ACHN (cell line): Measurements from ENCODE around the gene MAL.

Experiments used
- DNase-seq: peaks from one replicate; pipeline ENCODE4 v3.0.0-alpha.2; 2015
- in situ Hi-C: cut with HindIII; loops from 2 replicates; pipeline ENCODE4 v1.10.0; 2017; ENCODE audit warnings: low sequenced_read_pairs, low pct_ligation_motif_present, low pct_unique_long_range_greater_than_20kb

Gene MAL

DNA sequence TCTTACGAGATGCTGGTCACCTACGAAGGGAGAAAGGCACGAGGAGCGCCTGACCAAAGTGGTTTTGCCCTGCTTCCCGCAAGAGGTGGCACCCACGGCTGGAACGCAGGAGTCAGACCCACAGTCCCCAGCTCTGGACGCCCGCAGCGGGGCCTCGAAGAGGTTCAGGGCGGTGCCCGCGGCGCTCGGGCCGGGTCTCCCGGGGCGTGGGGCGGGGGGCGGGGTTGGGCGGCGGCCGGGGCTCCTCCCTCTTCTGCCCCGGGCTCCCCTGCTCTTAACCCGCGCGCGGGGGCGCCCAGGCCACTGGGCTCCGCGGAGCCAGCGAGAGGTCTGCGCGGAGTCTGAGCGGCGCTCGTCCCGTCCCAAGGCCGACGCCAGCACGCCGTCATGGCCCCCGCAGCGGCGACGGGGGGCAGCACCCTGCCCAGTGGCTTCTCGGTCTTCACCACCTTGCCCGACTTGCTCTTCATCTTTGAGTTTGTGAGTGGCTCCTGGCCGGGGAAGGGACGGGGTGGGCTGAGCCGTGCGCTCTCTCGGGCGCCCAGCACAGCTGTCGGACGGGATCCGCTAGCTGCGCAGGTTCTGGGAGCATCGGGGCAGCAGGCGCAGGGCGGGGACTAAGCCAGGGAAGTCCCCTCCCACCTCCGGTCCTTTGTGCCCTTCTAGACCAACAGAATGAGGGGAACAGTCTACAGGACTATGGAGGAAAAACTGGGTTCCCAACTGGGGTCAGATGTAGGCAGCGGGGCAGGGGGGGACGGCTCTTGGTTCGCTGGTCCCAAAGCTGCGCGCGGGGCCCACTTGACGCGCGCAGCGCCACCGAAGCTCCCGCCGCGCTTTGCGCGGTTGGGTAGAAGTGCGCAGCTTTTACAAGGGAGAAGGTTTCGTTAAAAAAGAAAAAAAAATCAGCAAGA lies at the start of gene MAL:
MAL (plus strand) TSS at position 303 of the 914 bp plus-strand sequence; CDS start at position 388, 85 bp downstream.
- peak; percentile 60 for DNase-seq
- in situ Hi-C loops: no loop called here

DNA sequence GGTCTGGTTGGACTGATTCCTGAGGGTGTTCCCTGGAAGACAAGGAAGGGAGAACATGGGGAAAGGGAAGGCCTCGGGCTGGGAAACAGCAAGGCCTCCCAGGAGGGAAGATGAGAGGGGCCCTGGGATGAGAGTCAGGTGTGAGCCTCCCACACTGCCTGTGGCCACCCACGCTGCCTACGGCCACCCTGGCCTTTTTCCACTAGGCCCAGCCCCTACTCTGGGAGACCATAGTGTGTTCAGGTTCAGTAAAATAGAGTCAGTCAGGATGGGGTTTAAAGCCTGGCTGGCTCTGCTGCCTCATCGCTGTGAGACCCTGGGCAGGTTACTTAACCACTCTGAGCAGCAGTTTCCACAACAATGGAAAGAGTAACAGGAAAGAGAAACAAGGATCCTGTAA lies 47.7 kb upstream of the MAL start:
- in situ Hi-C loops: no loop called here
- no peak for DNase-seq

DNA sequence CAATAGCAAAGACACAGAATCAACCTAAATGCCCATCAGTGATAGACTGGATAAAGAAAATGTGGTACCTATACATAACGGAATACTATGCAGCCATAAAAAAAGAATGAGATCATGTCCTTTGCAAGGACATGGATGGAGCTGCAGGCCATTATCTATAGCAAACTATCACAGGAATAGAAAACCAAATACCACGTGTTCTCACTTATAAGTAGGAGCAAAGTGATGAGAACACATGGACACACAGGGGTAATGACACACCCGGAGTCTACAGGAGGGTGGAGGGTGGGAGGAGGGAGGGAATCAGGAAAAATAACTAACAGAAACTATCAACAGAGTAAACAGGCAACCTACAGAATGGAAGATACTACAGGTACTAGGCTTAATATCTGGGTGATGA lies 46.6 kb upstream of the MAL start:
- DNase-seq: no peak
- in situ Hi-C loops: no loop called here

DNA sequence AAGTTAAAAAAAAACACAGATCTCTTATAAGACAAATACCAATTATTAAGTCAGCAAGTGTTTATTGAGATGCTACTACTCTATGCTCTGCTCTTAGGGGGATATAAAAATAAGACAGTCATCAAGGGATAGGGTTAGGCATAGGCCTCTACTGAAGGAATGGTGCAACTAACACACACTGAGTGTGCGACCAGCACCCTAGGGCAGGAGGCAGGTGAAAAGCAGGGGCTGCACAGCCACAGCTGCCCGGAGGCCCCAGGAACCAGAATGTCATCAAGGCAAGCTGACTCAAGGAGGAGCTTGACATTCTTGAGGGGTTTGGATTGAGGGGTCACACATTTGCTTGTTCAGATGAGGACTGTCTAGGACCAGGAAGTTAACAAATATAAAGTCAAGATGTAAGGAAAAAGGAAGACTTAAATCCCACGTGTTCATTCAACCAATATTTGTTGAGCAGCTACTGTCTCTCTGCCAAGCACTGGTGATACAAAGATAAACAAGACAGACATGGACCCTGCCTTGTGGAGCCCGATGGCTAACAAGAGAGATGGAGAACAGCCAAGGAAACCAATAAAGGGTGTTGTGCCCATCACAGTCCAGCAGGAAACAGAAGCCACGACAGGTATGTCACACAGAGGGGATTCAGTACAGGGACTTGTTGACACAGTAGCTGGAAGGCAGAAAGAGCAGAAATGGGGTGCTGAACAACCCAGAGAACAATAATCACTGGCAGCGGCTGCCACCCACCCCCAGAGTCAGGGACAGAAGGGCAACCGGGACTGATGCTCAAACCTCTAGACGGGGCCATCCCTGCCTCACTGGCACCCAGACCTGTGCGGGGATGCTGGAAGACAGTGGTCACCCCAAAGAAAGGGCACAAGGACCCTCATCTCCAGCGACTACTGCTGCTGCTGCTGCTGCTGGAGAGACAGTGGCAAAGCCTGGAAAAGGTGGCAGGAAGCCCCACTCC lies 45.8 kb upstream of the MAL start:
- DNase-seq: no peak

DNA sequence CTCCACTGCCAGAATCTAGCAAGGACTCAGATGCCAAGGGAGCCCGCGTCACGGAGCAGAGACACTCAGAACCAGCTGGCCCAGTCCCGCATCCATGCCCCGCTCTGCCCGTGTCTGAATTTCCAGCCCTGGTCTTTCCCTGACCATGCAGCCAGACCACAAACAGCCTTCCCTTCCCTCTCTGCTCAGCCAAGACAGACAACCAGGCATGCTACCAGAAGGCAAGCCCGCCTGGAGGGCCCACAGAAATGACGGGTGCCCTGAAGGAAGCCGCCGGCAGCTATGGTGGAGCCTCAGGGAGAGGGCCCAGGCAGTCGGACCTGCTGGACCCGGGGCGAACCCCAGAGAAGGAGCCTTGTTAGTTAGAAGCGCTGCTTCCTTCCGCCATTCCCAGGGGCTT lies 45.1 kb upstream of the MAL start:
- in situ Hi-C loops: no loop called here
- DNase-seq: no peak

More for the DNA sequence above, 45.8 kb upstream of the MAL start:
- in situ Hi-C loops: no loop called here

DNA sequence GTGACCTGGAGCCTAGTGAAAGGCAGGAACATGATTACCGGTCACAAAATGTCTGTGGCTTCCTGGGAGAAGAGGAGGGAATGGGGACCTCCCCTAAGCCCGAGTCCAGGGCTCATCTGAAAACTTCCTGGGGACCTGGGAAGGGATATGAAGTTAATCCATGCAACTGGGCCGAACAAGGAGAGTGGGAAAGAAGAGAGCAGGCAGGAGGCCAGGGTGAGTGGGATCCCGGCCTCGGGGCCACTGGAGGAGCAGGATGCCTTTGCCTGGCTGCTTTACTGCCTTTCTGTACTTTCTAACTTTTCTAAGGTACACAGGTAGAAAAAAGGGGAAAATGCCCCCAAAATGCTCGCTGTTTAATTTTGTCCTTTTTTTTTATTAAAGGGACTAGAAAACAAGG lies 43.4 kb upstream of the MAL start:
- in situ Hi-C loops: no loop called here
- no peak for DNase-seq

DNA sequence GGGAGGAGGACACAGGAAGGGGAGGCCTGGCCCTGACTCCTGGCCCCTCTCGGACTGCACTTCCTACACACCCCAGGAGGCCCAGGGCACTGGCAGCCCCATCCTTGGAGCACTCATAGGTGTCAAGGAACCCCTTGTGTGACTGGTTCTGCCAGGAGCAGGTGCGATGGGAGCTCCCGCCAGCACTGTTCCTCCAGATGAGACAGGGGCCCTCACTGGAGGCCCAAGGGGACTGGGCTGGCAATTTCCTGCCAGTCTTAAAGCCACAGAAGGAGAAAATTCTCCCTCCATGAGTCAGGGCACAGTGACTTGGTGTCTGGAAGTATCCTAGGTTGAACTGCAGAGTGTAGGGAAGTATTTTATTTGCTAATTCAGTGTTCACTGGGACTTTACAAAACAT lies 42.8 kb upstream of the MAL start:
- in situ Hi-C loops: no loop called here
- peak; percentile 83 for DNase-seq

DNA sequence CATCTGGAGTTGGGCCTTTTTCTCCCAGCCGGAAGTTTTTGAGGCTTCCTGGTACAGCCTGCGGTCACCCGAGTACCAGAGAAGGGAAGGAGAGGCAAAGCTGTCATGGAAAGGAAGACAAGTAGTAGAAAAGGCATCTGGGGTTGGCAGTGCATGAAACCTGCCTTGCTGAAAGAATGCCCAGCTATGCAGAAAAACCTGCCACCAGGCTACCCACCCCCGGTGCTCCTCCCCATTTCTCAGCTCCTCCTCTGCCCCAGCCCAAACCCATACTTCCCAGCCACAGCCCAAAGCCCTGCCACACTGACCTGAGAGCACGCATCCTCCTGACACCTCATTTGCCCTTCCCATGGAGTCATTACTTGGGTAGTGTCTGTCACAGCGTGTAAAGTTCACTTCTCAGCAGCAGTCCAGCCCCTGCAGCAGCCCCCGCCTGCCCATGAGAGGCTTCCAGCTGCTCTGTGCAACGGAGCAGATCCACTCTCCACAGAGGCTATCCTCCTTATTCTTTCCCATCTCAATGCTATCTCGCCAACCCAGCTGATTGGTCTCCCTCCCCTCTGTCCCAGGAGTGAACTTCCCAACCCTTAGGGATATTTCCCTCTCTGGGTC lies 40.4 kb upstream of the MAL start:
- peak; percentile 52 for DNase-seq
- in situ Hi-C loops: no loop called here

DNA sequence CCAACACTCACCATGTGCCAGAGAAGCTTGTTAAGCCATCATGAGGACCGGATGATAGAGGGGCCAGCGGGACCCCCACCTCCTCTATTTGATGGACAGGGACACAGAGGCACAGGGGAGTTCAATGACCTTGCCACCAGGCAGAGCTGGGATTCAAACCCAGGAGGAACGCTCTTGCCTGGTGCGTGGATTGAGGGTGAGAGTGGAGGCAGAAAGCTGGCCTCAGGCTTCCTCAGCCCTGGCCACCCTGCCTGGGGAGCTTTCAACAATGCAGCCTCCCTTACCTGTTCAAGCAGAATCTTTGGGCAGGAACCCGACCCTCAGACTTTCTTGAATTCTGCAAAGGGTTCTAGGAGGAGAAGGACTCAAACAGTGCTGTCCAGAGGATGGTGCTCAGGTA lies 39.9 kb upstream of the MAL start:
- DNase-seq: no peak
- in situ Hi-C loops: no loop called here

DNA sequence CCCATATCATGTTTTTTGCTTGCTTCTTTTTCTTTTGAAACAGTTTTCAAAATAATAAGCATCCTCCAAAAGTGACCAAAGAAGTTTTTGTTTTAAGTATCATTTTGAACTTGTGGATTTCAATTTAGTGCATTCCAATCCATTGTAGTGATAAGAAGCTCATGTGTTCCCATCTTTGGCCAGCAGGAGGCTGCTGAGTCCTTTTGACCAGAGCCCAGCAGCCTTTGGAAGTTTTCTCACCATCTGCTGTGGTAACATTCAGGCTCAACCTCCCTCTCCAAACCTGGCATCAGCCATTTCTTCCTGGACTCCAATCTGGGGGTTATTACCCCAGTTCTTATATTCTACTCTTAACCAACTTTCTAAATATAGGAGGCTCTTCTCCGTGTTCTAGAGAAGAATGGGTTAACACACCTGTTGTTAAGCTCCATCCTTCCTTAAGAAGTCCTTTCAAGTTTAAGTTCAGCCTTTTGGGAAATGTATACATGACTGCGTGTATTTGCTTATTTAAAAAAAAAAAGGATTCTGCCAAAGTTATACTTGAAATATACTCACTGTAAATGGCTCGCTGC lies 39.0 kb upstream of the MAL start:
- DNase-seq: peak; percentile 80
- in situ Hi-C loops: no loop called here

DNA sequence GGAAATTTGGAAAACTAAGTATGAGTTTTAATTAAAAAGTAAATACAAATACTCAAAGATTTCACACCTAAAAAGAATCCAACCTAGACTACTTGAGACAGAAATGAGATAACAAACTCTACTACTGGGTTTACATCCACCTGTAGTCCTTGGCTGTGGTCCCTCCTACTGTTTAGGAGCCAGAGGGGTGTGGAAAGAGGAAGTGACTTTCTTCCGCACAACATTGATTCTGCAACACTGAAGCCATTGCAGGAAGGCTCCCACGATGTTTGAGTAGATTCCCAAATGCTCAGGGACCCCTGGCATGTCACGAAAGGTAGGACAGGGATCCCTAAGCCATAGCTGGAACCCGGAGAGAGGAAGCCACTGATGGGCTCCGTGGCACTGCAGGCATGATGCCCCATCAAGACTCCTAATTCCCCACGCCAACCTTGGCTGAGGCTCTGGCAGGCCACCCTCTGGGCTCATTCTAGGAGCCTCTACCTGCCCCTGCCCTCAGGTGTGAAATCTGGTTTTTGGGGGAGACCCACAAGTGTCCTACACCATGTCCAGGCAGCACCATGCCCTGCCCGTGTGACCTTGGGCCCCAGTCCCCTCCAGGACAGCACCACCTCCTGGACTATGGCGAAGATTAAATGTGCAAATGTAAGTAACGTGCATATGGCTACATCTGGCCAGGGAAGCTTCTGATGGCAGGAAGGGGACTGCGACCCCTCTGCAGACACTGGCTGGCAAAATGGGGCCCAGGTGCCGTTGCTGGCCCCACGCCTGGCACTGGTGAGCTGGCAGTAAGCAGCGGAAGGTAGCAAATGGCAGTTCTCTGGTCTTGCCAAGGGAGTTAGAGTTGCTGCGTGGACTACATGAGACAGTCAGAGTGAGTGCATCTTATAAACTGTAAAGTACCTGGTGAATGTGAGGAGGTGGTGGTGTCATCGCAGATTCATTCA lies 38.2 kb upstream of the MAL start:
- DNase-seq: no peak
- in situ Hi-C loops: no loop called here

DNA sequence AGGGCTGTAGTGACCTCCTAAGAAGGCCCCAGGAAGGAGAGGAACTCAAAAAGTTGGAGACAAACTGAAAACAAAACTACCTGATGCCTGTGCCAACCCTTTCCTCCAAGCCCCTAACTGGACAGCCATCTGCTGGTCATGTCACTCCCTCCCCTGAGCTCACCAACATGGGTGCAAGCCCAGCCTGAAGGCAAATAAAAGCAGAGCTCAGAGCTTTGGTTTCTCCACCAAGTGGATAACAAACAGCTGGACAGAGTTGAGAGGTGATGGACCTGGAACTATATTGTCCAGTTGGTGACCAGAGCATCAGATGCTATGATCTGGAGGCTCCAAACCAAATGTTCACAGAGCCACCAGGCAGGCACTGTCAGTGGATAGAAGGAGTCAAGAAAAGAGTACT lies 34.6 kb upstream of the MAL start:
- in situ Hi-C loops: no loop called here
- DNase-seq: no peak

DNA sequence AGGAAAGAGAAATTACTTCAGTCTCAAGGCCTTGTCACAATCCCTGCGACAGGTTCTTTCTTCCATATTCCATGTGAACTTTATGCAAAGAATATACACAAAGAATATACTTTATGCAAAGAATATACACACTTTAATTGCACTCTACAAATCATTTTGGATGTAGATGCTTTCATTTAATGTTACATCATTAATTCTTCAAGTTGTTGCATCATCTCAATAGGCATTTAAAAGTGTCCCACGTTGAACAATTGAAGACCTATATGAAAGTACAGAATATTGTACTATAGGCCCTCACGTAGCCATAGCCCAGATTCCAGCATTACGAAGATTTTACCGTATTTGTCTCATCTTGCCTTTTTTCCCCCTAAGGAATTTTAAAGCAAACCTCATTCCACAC lies 33.1 kb upstream of the MAL start:
- in situ Hi-C loops: no loop called here

DNA sequence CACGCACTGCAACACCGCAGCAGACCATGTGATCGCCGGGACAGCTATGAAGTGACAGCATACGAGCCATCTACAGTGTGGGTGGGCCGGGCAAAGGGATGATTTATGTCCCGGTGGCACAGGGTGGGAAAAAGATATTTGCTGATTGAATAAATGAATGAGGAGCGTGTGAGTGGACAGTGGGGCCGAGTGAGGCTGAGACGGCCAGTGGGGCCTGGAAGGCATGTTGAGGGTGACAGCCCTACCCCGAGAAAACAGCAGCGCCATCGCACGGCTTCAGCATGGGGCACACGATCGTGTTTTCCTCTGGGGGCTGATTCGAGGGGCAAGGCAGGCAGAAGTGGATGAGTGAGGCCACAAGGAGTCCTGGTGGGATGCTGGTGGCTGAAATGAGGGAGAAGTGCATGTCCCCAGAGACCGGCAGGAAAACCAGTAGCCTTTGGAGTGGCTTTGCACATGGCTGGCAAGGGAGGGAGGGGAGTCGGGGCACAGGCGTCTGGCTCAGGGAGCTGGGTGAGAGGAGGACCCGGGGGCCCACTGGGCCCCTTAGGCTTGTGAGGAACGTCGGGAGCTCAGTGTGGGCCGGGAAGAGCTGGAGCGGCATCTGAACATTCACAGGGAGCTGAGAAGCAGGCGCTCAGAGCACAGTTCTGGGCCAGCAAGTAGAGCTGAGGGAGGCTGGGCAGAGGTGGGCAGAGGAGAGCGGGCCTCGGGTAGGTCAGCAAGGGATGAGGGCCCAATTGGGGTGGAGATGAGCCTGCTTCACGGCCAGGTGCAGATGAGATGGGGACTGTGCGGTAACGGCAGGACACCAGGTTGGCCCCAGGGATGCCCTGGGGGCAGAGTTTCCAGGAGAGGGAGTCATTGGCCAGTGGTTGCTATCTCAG lies 32.1 kb upstream of the MAL start:
- DNase-seq: no peak
- in situ Hi-C loops: no loop called here

More for the DNA sequence above, 33.1 kb upstream of the MAL start:
- no peak for DNase-seq

DNA sequence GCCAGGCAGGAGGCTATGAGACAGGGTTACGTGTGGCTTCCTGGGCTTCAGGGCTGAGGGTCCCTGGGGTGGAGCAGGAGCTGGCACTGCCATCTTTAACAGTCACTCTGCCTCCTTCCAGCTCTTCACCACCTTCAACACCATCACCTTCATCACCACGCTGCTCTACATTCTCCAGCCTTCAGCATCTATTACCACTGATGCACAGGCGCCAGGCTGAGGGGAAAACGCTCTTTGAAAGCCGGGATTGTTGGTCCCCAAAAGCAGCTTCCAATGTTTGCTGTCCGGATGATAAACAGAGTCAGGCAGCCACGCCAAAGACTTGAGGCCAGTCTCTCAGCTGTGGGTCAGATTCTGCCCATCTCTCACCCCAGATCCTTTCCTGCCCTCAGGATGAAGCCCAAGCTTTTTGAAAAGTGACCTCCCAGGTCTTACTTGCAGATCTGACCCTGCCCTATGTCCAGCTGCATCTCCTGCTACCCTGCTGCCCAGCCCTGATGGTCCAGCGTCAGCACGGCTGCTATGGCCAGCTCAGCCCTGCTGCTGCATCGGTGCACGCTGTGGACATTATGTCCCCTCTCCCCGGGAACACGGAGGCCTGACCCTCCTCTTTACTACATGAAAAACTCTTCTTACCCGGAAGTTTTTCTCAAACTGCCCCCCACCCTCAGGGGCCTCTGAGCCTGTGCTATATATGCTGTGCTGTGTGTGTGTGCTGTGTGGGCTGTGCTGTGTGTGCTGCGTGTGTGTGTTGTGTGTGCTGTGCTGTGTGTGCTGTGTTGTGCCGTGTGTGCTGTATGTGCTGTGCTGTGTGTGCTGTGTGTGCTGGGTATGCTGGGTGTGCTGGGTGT lies 31.2 kb upstream of the MAL start:
- no peak for DNase-seq
- in situ Hi-C loops: no loop called here
